ENCODE results near the gene RANBP17.

GRCh38 chr5:171168171-171168570 lies 306.4 kb downstream of the RANBP17 start:
- TF ChIP-seq EZH2 (optimal IDR thresholded peaks at IDR 0.05; ENCODE audit: low read depth, low read length) (no peak), CTCF (IDR thresholded peaks at IDR 0.05; ENCODE audit: low read length) (no peak)

All from MM.1S (cell line).